NCI-H748 (cell line): ENCODE results near the gene ADAM17.
A peak's percentile ranks its signal among the peaks of the same experiment; 100 is the strongest.
"Not testable (repeated sequence)": the region's sequence is repeated elsewhere in the genome, so short reads cannot be mapped to it uniquely, and the experiment has no call there.

Source experiments
- DNase-seq: peaks from one replicate; lab custom pipeline; 2025; ENCODE audit not compliant: unreplicated experiment; lab: John Stamatoyannopoulos, UW

The ADAM17 gene

DNA sequence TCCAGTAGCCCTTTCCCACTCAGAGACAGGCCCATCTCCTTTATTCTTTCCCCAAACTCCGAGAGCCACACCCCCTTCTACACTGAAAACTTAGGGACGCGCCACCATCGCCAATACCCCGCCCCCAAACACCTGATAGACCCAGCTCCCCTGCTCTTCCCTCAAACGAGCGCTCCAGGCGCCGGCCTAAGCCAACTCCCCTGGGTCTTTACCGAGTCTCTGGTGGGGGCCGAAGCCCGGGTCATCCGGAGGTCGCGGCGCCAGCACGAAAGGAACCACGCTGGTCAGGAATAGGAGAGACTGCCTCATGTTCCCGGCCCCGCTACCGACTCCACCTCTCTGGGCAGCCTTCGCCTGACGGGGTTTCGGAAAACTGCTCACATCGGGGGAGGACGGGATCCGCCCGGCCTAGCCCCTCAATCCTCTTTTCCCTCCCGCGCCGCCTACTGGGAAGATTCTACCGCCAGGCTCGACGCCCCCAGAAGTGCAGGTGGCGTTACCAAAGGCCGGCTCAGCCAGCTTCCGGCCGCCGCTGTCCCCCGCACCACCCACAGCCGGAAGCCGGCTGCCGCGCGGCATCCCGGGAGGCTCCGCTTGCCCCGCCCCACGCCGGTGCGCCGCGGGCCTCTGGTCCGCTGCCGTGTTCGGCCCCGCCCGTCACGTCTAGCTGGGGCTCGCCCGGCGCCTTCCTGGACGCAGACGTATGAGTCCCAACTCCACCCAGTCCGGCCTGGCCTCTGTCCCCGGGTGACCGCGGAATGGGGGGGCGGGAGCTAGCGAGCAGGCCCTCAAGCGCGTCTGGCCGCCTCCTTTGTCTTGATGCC, at the start of gene ADAM17:
ADAM17 (minus strand) TSS at position 534 of the 824 bp plus-strand sequence; CDS start at position 309, 225 bp downstream.
- DNase-seq = peak; percentile 98

- no peak for DNase-seq
These were observed 46.8 kb upstream of the ADAM17 start for GRCh38 chr2:9602412-9602811.

- DNase-seq = no peak
These were observed 45.8 kb upstream of the ADAM17 start for GRCh38 chr2:9601397-9601796.

DNA sequence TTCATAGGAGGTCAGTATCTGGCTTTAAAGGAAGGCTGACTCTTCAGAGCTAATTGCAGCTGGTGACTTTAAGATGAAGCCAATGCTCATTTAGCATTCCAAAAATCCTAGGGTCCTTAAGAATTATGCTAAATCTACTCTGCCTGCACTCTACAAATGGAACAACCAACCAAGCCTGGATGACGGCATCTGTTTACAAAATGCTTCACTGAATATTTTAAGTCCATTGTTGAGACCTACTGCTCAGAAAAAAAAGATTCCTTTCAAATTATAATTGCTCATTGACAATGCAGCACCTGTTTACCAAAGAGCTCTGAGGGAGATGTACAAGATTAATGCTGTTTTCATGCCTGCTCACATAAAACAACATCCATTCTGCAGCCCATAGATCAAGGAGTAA, 43.8 kb upstream of the ADAM17 start:
- no peak for DNase-seq

- no peak for DNase-seq
These were observed 41.1 kb upstream of the ADAM17 start for GRCh38 chr2:9596621-9597311.

DNA sequence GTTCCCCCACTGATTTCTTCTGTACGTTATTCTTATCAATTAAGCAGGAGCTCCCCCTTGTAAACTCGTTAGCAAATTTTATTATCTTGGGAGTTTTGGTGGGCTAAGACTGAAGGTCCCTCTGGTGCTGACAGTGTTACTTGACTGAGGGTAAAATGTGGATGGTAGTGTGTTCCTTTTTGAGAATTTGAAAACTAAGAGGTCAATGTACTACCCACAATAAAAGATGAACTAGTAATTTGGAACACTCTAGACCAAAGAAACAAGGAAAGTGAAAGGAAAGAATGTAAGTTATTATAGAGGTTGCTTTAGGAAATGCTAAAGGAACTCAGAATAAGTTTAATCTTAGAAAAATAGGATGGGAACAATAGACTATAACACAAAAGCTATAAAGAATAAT, 40.1 kb upstream of the ADAM17 start:
- no peak for DNase-seq

DNA sequence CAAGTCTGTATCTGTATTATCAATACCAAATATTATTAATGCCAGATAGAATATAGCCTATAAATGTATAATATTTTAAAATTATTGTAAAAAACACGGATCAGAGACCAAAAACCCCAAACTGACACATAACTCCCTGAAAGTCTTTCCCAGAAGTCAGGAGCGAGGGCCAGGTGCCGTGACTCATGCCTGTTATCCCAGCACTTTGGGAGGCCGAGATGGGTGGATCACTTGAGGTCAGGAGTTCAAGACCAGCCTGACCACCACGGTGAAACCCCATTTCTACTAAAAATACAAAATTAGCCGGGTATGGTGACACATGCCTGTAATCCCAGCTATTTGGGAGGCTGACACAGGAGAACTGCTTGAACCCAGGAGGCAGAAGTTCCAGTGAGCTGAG, 39.6 kb upstream of the ADAM17 start:
- not testable (repeated sequence) for DNase-seq

- no peak for DNase-seq
These were observed 38.9 kb upstream of the ADAM17 start for GRCh38 chr2:9594366-9595054.

DNA sequence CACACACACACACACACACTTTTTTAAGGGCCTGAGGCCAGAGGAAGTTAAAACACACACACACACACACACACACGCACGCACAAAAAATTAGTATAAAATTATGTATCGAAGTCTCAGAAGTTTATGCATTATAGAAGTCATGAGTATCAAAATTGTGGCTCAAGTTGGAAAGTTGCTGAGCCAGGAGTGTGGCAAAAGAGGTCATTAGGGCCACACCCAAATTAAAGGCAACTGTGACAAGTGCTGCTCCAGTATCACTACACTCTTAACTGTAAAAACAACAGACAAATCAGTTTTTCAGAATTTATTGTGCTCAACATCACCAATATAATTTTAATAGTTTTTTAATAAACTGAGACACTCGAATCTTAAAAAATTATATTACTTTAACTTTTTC, 38.3 kb upstream of the ADAM17 start:
- no peak for DNase-seq

- DNase-seq = no peak
These were observed 37.1 kb upstream of the ADAM17 start for GRCh38 chr2:9592699-9593098.

GRCh38 chr2:9590641-9591040, 35.0 kb upstream of the ADAM17 start:
- DNase-seq = no peak

DNA sequence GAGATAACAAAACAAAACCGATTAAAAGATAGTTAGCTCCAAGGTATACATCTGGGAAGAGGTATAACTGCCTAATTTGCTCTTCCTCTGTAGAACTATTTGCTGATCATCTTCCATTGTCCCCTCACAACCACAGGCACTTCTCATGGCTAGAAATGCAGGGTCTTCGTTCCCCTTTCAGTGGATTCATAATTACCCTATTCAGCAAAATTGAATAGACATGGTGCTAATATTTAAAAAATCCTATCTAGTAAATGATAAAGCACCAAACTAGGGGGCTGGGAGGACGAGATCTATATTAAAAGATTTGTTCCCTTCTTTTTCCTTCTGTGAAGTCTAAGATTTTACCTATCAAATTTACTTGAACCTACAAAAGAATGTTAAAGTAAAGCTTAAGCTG, 30.8 kb upstream of the ADAM17 start:
- no peak for DNase-seq

- DNase-seq = no peak
These were observed 29.9 kb upstream of the ADAM17 start for GRCh38 chr2:9585486-9585885.

DNA sequence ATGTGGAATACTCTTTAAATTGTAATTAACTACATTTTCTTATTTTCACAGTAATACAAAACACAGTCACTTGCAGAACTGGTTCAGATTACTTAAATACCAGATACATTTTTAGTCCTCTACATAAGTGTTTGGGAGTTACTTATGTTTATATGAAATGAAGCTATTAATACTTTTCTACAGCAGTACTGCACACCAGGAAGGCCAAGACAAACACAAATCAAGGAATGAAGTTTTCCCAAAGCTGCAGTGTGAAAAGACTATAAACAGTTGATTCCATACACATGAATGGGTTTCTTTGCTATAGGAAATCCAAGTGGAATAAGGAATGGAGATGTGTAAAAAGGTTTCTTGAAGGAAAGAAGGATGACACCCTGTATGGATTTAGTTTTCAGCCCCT, 29.3 kb upstream of the ADAM17 start:
- not testable (repeated sequence) for DNase-seq

- no peak for DNase-seq
These were observed 27.0 kb upstream of the ADAM17 start for GRCh38 chr2:9582624-9583023.

- no peak for DNase-seq
These were observed 23.0 kb upstream of the ADAM17 start for GRCh38 chr2:9578467-9579235.

- DNase-seq = no peak
These were observed 18.7 kb upstream of the ADAM17 start for GRCh38 chr2:9574331-9574730.

DNA sequence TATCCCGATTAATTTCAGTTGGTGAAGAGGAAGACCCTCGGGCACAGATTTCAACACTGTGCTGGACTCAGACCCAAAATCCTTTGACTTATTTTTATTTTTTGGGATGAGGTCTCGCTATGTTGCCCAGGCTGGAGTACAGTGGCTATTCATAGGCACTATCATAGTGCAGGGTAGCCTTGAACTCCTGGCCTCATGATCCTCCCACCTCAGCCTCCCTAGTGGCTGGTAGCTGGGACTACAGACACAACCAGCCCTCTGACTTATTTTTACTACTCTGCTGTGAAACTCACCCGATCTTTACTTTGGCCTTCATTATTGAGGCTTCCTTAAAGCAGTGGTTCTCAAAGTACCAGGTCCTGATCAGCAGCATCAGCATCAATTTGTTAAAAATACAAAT, 18.2 kb upstream of the ADAM17 start:
- no peak for DNase-seq

DNA sequence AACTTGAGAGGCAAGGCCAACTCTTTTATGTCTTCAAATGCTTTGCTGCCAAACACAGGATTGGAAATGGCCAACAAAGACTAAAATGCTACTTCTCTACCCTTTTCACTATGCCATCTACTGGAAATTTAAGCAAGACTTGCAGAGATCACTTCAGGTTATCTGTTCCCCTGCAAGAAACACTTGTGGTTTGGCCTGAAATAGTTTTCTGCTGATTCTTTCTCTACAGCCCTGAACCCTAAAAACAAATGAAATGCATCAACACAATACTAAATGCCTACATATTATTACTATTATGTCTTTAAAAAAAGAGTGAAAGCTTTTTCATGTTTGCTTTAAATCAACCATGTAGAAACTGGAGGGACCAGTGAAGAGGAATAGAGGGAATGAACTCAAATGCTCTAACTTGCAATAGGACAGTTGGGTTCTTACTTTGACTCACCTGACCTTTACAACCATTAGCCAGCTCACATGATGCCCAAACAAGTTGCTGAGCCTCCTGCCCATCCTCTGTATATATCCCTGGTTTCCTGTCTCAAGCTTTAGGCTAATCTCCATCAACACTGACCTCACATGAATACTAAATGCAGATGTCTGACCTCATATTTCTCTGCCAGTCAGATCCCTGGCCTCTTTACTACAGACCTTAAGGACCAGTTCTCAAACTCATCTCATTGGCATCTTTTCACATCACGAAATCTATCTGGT, 17.5 kb upstream of the ADAM17 start:
- DNase-seq = no peak
